Vagina (tissue), 2 donors: ENCODE data around the gene SPX. TPM values are rescaled to one million over a fixed set of nuclear protein-coding genes. Genes with fewer than 3 reads are reported as not detected.
A peak's percentile ranks its signal among the peaks of the same experiment; 100 is the strongest.

Experiments
- DNase-seq, 2 donors: peaks; one replicate each; pipeline ENCODE4 v3.0.0-alpha.2; 2017; ENCODE audit errors: extremely low spot score in 2 of 2
- H3K27ac ChIP-seq: fragments of 200-600 bp; sonication (generic); one replicate; pipeline ENCODE4 v1.5.1; 2019
- H3K27me3 ChIP-seq: fragments of 200-600 bp; sonication (generic); one replicate; pipeline ENCODE4 v1.5.1; 2019
- H3K36me3 ChIP-seq, 2 donors: fragments of 200-600 bp; sonication (generic); one replicate each; pipeline ENCODE4 v1.5.1; 2017 to 2019
- H3K4me1 ChIP-seq: fragments of 200-600 bp; sonication (generic); one replicate; pipeline ENCODE4 v1.5.1; 2019
- H3K4me3 ChIP-seq, 2 donors: fragments of 200-600 bp; sonication (generic); 1 replicate in 1 of 2; 2 replicates in 1 of 2; pipeline ENCODE4 v1.5.1; 2016 to 2019
- H3K9me3 ChIP-seq: fragments of 200-600 bp; sonication (generic); one replicate; pipeline ENCODE4 v1.5.1; 2019
- CTCF ChIP-seq, 3 experiments: fragments of 450-650 bp in 2 of 3; fragments of 200-600 bp in 1 of 3; sonication (generic) in 1 of 3; IDR thresholded peaks; one replicate each; pipeline ENCODE4 v1.5.1; 2017 to 2019; ENCODE audit warnings: antibody characterized with exemption in 3 of 3, mild to moderate bottlenecking in 2 of 3, moderate library complexity in 2 of 3
- POLR2A ChIP-seq, 2 donors: fragments of 450-650 bp; IDR thresholded peaks; one replicate each; pipeline ENCODE4 v1.6.1; 2017; ENCODE audit warnings: antibody characterized with exemption in 2 of 2, mild to moderate bottlenecking in 2 of 2, moderate library complexity in 2 of 2
- POLR2AphosphoS5 ChIP-seq, 2 donors: sonication (generic); formaldehyde crosslinking; IDR thresholded peaks; one replicate each; pipeline ENCODE4 v1.9.0; 2017; ENCODE audit warnings: antibody characterized with exemption in 2 of 2, mild to moderate bottlenecking in 2 of 2, low read depth in 1 of 2; ENCODE audit not compliant: insufficient read depth in 1 of 2
- intact Hi-C: fragments of 100-400 bp; cut with DNase I; formaldehyde crosslinking; loops from one replicate; pipeline ENCODE4 v1.15.1; 2023
- total RNA-seq: library from RNA; depleted of rRNA; stranded (reverse); fragments of >200 nt; gene quantifications from one replicate; pipeline ENCODE4 v1.2.3, GENCODE V29; 2016

Gene SPX
- total RNA-seq, 1 donor from 2014 or later: not detected

- Histone ChIP-seq H3K4me3 (no peak overlapping the region), H3K4me1 (peaks cover 49% of the 10 kb centered on the region), H3K27me3 (no peaks in the 10 kb centered on the region), H3K27ac (no peak overlapping the region), H3K36me3 (peaks cover 0 to 28% of the 10 kb centered on the region in 2 donors), H3K9me3 (no peaks in the 10 kb centered on the region)
- intact Hi-C loops: no loop called here
- DNase-seq: no peak
- TF ChIP-seq CTCF (IDR thresholded peaks at IDR 0.05): no peak
- no peak for TF ChIP-seq POLR2A (IDR thresholded peaks at IDR 0.05)
- no peak for TF ChIP-seq POLR2AphosphoS5 (IDR thresholded peaks at IDR 0.05; ENCODE audit: insufficient read depth in 1 of 2, low read depth in 1 of 2)
These were observed 26.3 kb upstream of the SPX start for GRCh38 chr12:21499765-21500164.

- Histone ChIP-seq H3K27ac (peak overlapping the region; percentile 67), H3K4me1 (peaks cover 52% of the 10 kb centered on the region), H3K36me3 (peaks cover 0 to 25% of the 10 kb centered on the region in 2 donors), H3K4me3 (peak overlapping the region; percentile 73 to 96), H3K27me3 (no peaks in the 10 kb centered on the region), H3K9me3 (no peaks in the 10 kb centered on the region)
- intact Hi-C loops: no loop called here
- no peak for DNase-seq
- TF ChIP-seq POLR2AphosphoS5 (IDR thresholded peaks at IDR 0.05; ENCODE audit: insufficient read depth in 1 of 2, low read depth in 1 of 2): no peak
- TF ChIP-seq POLR2A (IDR thresholded peaks at IDR 0.05): no peak
- no peak for TF ChIP-seq CTCF (IDR thresholded peaks at IDR 0.05)
These were observed 25.3 kb upstream of the SPX start for GRCh38 chr12:21500786-21501257.

GRCh38 chr12:21501258-21502163, 24.6 kb upstream of the SPX start, which contains the start of the genes GOLT1B and RECQL:
TSS of gene GOLT1B (plus strand) at chr12:21501789. CDS start at chr12:21501924, 135 bp downstream.
TSS of gene RECQL (minus strand) at chr12:21501635. CDS start at chr12:21499570, 2,065 bp downstream.
- Histone ChIP-seq H3K4me3 (peak within 1 kb of the TSS; percentile 73 to 96), H3K9me3 (no peaks in the 10 kb centered on the region), H3K27ac (peak within 1 kb of the TSS; percentile 74), H3K4me1 (peaks cover 52% of the 10 kb centered on the region), H3K36me3 (peaks cover 0 to 18% of the 10 kb centered on the region in 2 donors), H3K27me3 (no peaks in the 10 kb centered on the region)
- intact Hi-C loops: no loop called here
- TF ChIP-seq POLR2AphosphoS5 (IDR thresholded peaks at IDR 0.05; ENCODE audit: insufficient read depth in 1 of 2, low read depth in 1 of 2) (peak; percentile 87 to 90), POLR2A (IDR thresholded peaks at IDR 0.05) (no peak)
- DNase-seq: peak; percentile 98 to 99

- TF ChIP-seq CTCF (IDR thresholded peaks at IDR 0.05) (no peak), POLR2A (IDR thresholded peaks at IDR 0.05) (no peak), POLR2AphosphoS5 (IDR thresholded peaks at IDR 0.05; ENCODE audit: insufficient read depth in 1 of 2, low read depth in 1 of 2) (no peak)
- intact Hi-C loops: no loop called here
- Histone ChIP-seq H3K36me3 (peaks cover 0 to 14% of the 10 kb centered on the region in 2 donors), H3K27me3 (no peaks in the 10 kb centered on the region), H3K9me3 (no peaks in the 10 kb centered on the region), H3K27ac (peak overlapping the region; percentile 74), H3K4me1 (peaks cover 52% of the 10 kb centered on the region), H3K4me3 (peak overlapping the region; percentile 73 to 96)
- no peak for DNase-seq
These were observed 24.0 kb upstream of the SPX start for GRCh38 chr12:21502164-21502496.

GRCh38 chr12:21502872-21503271, 23.2 kb upstream of the SPX start:
- H3K4me1 ChIP-seq: peaks cover 52% of the 10 kb centered on the region
- H3K9me3 ChIP-seq: no peaks in the 10 kb centered on the region
- H3K4me3 ChIP-seq: peak overlapping the region in 1 of 2 donors; percentile 73
- intact Hi-C loops: no loop called here
- H3K27ac ChIP-seq: no peak overlapping the region
- DNase-seq: no peak
- H3K36me3 ChIP-seq: peaks cover 0 to 8% of the 10 kb centered on the region in 2 donors
- TF ChIP-seq POLR2AphosphoS5 (IDR thresholded peaks at IDR 0.05; ENCODE audit: insufficient read depth in 1 of 2, low read depth in 1 of 2) (no peak), POLR2A (IDR thresholded peaks at IDR 0.05) (no peak), CTCF (IDR thresholded peaks at IDR 0.05) (no peak)
- no peaks in the 10 kb centered on the region for H3K27me3 ChIP-seq
